HepG2 (cell line): ENCODE measurements around the gene WSB2. TPM values are rescaled to one million over a fixed set of nuclear protein-coding genes. Genes with fewer than 3 reads are reported as not detected.

Source experiments
- ARNT2 ChIP-seq: sonication (generic); formaldehyde crosslinking; IDR thresholded peaks from 2 replicates; pipeline ENCODE4 v1.8.0; 2022; ENCODE audit warnings: mild to moderate bottlenecking, low read depth, missing genetic modification reagents, moderate library complexity
- EHMT2 ChIP-seq: fragments of 200-600 bp; sonication (generic); IDR thresholded peaks from 2 replicates; pipeline ENCODE4 v1.7.0; 2017; ENCODE audit warnings: antibody characterized with exemption, low read depth, low read length, borderline replicate concordance
- ETV5 ChIP-seq: IDR thresholded peaks from 2 replicates; pipeline ENCODE4 v1.6.1; 2018; ENCODE audit warnings: missing biosample characterization, missing genetic modification reagents, inconsistent platforms, borderline replicate concordance
- KDM1A ChIP-seq: IDR thresholded peaks from 2 replicates; pipeline ENCODE4 v1.6.1; 2016; ENCODE audit warnings: missing compliant biosample characterization
- PHF8 ChIP-seq: sonication (generic); formaldehyde crosslinking; IDR thresholded peaks from 2 replicates; pipeline ENCODE4 v1.5.0; 2020; ENCODE audit warnings: missing genetic modification reagents
- SMARCE1 ChIP-seq: fragments of 450-650 bp; IDR thresholded peaks from 2 replicates; pipeline ENCODE4 v1.6.1; 2017; ENCODE audit warnings: borderline replicate concordance
- SNAPC2 ChIP-seq: sonication (generic); formaldehyde crosslinking; IDR thresholded peaks from 2 replicates; pipeline ENCODE4 v1.8.1; 2022; ENCODE audit warnings: mild to moderate bottlenecking, missing genetic modification reagents
- SOX13 ChIP-seq, 3 experiments: fragments of 450-650 bp in 1 of 3; sonication (generic) in 1 of 3; formaldehyde crosslinking in 1 of 3; IDR thresholded peaks in 2 of 3; conservative IDR thresholded peaks in 1 of 3; 2 replicates each; pipeline versions ENCODE4 v1.5.0 to v1.6.1; 2016 to 2020; ENCODE audit warnings: antibody characterized with exemption in 1 of 3, mild to moderate bottlenecking in 1 of 3, missing compliant biosample characterization in 1 of 3, missing genetic modification reagents in 1 of 3, moderate library complexity in 1 of 3
- ZMYM4 ChIP-seq: sonication (generic); formaldehyde crosslinking; IDR thresholded peaks from 2 replicates; pipeline ENCODE4 v1.8.1; 2023; ENCODE audit warnings: mild to moderate bottlenecking, missing genetic modification reagents
- ZNF10 ChIP-seq: sonication (generic); formaldehyde crosslinking; IDR thresholded peaks from 2 replicates; pipeline ENCODE4 v1.4.0; 2020; ENCODE audit warnings: mild to moderate bottlenecking, low read depth, missing genetic modification reagents, borderline replicate concordance
- ZNF33B ChIP-seq: sonication (generic); formaldehyde crosslinking; IDR thresholded peaks from 2 replicates; pipeline ENCODE4 v1.5.1; 2020; ENCODE audit warnings: mild to moderate bottlenecking, missing genetic modification reagents
- ZNF350 ChIP-seq: sonication (generic); formaldehyde crosslinking; IDR thresholded peaks from 2 replicates; pipeline ENCODE4 v1.4.0; 2020; ENCODE audit warnings: mild to moderate bottlenecking, low read depth, missing genetic modification reagents, borderline replicate concordance
- ZNF460 ChIP-seq: sonication (generic); formaldehyde crosslinking; IDR thresholded peaks from 2 replicates; pipeline ENCODE4 v1.5.1; 2020; ENCODE audit warnings: missing genetic modification reagents, mild to moderate bottlenecking, borderline replicate concordance
- ZNF569 ChIP-seq: sonication (generic); formaldehyde crosslinking; IDR thresholded peaks from 2 replicates; pipeline ENCODE4 v1.5.0; 2020; ENCODE audit warnings: mild to moderate bottlenecking, missing genetic modification reagents, moderate library complexity, borderline replicate concordance
- ZNF747 ChIP-seq: sonication (generic); formaldehyde crosslinking; IDR thresholded peaks from 2 replicates; pipeline ENCODE4 v1.8.1; 2023; ENCODE audit warnings: missing genetic modification reagents, mild to moderate bottlenecking, borderline replicate concordance
- ZNF761 ChIP-seq: sonication (generic); formaldehyde crosslinking; conservative IDR thresholded peaks from 2 replicates; pipeline ENCODE4 v1.4.0; 2020; ENCODE audit warnings: mild to moderate bottlenecking, missing genetic modification reagents
- ZNF790 ChIP-seq: sonication (generic); formaldehyde crosslinking; IDR thresholded peaks from 2 replicates; pipeline ENCODE4 v1.8.0; 2022; ENCODE audit warnings: missing genetic modification reagents, mild to moderate bottlenecking, borderline replicate concordance
- polyA plus RNA-seq, 8 experiments: library from polyadenylated mRNA; depleted of rRNA in 3 of 8; stranded (reverse) in 7 of 8; unstranded in 1 of 8; fragments of >200 nt; fragmentation: Illumina TruSeq in 4 of 8; extraction: Trizol in 4 of 8; gene quantifications; 2 replicates each; pipeline versions ENCODE4 v1.2.1 to v1.2.3, GENCODE V29; 2011 to 2016; ENCODE audit warnings: low read depth in 4 of 8, missing spikeins in 1 of 8, mixed read lengths in 1 of 8; ENCODE audit not compliant: insufficient read depth in 1 of 8
- total RNA-seq, 5 experiments: library from RNA; depleted of rRNA; stranded (reverse); fragments of >200 nt; fragmentation: Illumina TruSeq; extraction: Trizol; gene quantifications; 2 replicates each; pipeline ENCODE4 v1.2.3, GENCODE V29; 2016; ENCODE audit warnings: low read depth in 1 of 5
- TF ChIP-seq, protein P1 (sequence below): IDR thresholded peaks from 2 replicates; pipeline ENCODE4 v1.6.1; 2012; ENCODE audit warnings: low read depth, low read length, improper control_type of control experiment
- TF ChIP-seq, protein P2 (sequence below): sonication (generic); formaldehyde crosslinking; IDR thresholded peaks from 2 replicates; pipeline ENCODE4 v1.4.0; 2020; ENCODE audit warnings: missing genetic modification reagents
- TF ChIP-seq, protein P3 (sequence below): conservative IDR thresholded peaks from 2 replicates; pipeline ENCODE4 v1.6.1; 2018; ENCODE audit warnings: missing genetic modification reagents
- TF ChIP-seq, protein P4 (sequence below): sonication (generic); formaldehyde crosslinking; conservative IDR thresholded peaks from 2 replicates; pipeline ENCODE4 v1.4.0; 2020; ENCODE audit warnings: missing genetic modification reagents
- TF ChIP-seq, protein P5 (sequence below): sonication (generic); formaldehyde crosslinking; IDR thresholded peaks from 2 replicates; pipeline ENCODE4 v1.4.0; 2020; ENCODE audit warnings: missing genetic modification reagents, mild to moderate bottlenecking, borderline replicate concordance

WSB2 gene
- total and polyA plus RNA-seq, 2 of the 13 experiments (the other 11 are each of a cell fraction or from before 2014, with no cell fraction given): 31.0 to 82.8 TPM

DNA sequence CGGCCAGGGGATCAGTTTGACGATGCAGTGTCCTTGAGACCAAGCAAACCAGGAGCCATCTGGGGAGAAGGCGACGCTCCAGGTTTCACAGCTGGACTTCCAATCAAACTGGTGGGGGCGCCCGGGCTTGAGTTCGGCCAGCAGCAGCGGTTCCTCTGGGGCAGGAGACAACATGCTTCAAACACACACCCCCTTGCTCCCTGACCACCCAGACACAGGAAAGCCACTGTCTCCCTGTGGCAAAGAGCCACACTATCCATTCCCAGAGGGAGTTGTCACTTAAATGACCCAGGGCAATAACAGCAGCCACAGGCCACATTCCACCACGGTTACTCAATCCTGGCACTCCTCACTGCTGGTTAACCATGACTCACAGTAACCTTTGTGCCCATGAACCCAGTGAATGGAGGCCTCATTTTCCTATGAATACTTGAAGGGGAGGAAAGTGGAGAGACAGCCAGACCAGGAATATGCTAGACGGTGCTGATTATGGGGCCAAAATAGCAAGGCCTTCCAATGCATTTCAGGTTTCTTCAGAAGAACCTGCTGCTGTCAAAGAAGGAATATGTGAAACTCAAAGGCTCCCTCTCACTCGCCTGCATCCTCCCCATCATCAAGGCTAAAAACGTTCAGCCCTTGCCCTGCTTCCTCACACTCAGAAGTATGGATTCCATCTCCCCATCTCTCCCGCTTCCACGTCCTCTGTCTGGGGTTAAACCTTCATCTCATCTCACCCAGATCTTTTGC is 8.5 kb downstream of the WSB2 start (continued):
- TF ChIP-seq, protein P1, sequence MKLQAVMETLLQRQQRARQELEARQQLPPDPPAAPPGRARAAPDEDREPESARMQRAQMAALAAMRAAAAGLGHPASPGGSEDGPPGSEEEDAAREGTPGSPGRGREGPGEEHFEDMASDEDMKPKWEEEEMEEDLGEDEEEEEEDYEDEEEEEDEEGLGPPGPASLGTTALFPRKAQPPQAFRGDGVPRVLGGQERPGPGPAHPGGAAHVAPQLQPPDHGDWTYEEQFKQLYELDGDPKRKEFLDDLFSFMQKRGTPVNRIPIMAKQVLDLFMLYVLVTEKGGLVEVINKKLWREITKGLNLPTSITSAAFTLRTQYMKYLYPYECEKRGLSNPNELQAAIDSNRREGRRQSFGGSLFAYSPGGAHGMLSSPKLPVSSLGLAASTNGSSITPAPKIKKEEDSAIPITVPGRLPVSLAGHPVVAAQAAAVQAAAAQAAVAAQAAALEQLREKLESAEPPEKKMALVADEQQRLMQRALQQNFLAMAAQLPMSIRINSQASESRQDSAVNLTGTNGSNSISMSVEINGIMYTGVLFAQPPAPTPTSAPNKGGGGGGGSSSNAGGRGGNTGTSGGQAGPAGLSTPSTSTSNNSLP: peak; percentile 50; the same call in 1 of the 2 replicates
- TF ChIP-seq SOX13 (IDR thresholded peaks at IDR 0.05) (peak; percentile 49; the same call in 1 of the 2 replicates), SOX13 (CRISPR knock-in tag; conservative IDR thresholded peaks at IDR 0.05 in 1 of 2, IDR thresholded peaks at IDR 0.05 in 1 of 2) (peak in 1 of 2 experiments; percentile 88; a peak in 2 of 4 replicates), SMARCE1 (no peak; the same call in 1 of the 2 replicates), KDM1A (CRISPR knock-in tag) (peak; percentile 85), ZMYM4 (CRISPR knock-in tag) (peak; percentile 96), ZNF790 (CRISPR knock-in tag) (no peak), EHMT2 (peak; percentile 93; the same call in 1 of the 2 replicates), ZNF569 (CRISPR knock-in tag) (0 out of 2 replicates have a peak, but pooled peaks have one; percentile 37), ARNT2 (CRISPR knock-in tag) (peak; percentile 50; the same call in 1 of the 2 replicates), PHF8 (peak; percentile 50), ZNF33B (CRISPR knock-in tag) (no peak), ZNF10 (CRISPR knock-in tag) (no peak), ZNF350 (peak; percentile 95), ZNF761 (CRISPR knock-in tag) (0 out of 2 replicates have a peak, but pooled peaks have one; percentile 66), SNAPC2 (peak; percentile 78; the same call in 1 of the 2 replicates), ZNF747 (CRISPR knock-in tag) (peak; percentile 69; the same call in 1 of the 2 replicates), ZNF460 (CRISPR knock-in tag) (no peak; the same call in 1 of the 2 replicates), ETV5 (CRISPR knock-in tag) (peak; percentile 76; the same call in 1 of the 2 replicates)
- TF ChIP-seq, protein P2, sequence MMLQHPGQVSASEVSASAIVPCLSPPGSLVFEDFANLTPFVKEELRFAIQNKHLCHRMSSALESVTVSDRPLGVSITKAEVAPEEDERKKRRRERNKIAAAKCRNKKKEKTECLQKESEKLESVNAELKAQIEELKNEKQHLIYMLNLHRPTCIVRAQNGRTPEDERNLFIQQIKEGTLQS (CRISPR knock-in tag): peak; percentile 96
- TF ChIP-seq, protein P3, sequence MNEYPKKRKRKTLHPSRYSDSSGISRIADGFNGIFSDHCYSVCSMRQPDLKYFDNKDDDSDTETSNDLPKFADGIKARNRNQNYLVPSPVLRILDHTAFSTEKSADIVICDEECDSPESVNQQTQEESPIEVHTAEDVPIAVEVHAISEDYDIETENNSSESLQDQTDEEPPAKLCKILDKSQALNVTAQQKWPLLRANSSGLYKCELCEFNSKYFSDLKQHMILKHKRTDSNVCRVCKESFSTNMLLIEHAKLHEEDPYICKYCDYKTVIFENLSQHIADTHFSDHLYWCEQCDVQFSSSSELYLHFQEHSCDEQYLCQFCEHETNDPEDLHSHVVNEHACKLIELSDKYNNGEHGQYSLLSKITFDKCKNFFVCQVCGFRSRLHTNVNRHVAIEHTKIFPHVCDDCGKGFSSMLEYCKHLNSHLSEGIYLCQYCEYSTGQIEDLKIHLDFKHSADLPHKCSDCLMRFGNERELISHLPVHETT (CRISPR knock-in tag): 0 out of 2 replicates have a peak, but pooled peaks have one; percentile 35
- TF ChIP-seq, protein P4, sequence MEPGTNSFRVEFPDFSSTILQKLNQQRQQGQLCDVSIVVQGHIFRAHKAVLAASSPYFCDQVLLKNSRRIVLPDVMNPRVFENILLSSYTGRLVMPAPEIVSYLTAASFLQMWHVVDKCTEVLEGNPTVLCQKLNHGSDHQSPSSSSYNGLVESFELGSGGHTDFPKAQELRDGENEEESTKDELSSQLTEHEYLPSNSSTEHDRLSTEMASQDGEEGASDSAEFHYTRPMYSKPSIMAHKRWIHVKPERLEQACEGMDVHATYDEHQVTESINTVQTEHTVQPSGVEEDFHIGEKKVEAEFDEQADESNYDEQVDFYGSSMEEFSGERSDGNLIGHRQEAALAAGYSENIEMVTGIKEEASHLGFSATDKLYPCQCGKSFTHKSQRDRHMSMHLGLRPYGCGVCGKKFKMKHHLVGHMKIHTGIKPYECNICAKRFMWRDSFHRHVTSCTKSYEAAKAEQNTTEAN (CRISPR knock-in tag): peak; percentile 66; the same call in 1 of the 2 replicates
- TF ChIP-seq, protein P5, sequence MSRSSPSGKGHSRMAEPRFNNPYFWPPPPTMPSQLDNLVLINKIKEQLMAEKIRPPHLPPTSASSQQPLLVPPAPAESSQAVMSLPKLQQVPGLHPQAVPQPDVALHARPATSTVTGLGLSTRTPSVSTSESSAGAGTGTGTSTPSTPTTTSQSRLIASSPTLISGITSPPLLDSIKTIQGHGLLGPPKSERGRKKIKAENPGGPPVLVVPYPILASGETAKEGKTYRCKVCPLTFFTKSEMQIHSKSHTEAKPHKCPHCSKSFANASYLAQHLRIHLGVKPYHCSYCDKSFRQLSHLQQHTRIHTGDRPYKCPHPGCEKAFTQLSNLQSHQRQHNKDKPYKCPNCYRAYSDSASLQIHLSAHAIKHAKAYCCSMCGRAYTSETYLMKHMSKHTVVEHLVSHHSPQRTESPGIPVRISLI (CRISPR knock-in tag): 0 out of 2 replicates have a peak, but pooled peaks have one; percentile 52
